Epithelial cell of esophagus (primary cell): ENCODE data around the gene GRPEL2.
"Not testable (repeated sequence)": the region's sequence is repeated elsewhere in the genome, so short reads cannot be mapped to it uniquely, and the experiment has no call there.

ENCODE experiments used
- DNase-seq: peaks from one replicate; pipeline ENCODE4 v3.0.0; 2010; ENCODE audit warnings: low read depth
- H3K4me3 ChIP-seq: 2 replicates; pipeline ENCODE4 v1.5.1; 2011; ENCODE audit warnings: mild to moderate bottlenecking, low read length, control low read depth
- CTCF ChIP-seq: IDR thresholded peaks from 2 replicates; pipeline ENCODE4 v1.5.1; 2011; ENCODE audit warnings: low read depth, mild to moderate bottlenecking, low read length, control low read depth, inconsistent platforms; ENCODE audit not compliant: insufficient read depth; ENCODE audit errors: missing control alignments

GRPEL2 gene

GRCh38 chr5:149386166-149386565, 40.9 kb downstream of the GRPEL2 start:
- no peak overlapping the region for H3K4me3 ChIP-seq
- no peak for TF ChIP-seq CTCF
- no peak for DNase-seq

- H3K4me3 ChIP-seq = no peak overlapping the region
- no peak for TF ChIP-seq CTCF
- DNase-seq = no peak
These were observed 41.9 kb downstream of the GRPEL2 start for GRCh38 chr5:149387081-149387631.

- DNase-seq = no peak
- TF ChIP-seq CTCF = no peak
- no peak overlapping the region for H3K4me3 ChIP-seq
These were observed 42.7 kb downstream of the GRPEL2 start for GRCh38 chr5:149387982-149388381.

- H3K4me3 ChIP-seq = no peak overlapping the region
- DNase-seq = no peak
- no peak for TF ChIP-seq CTCF
These were observed 43.3 kb downstream of the GRPEL2 start for GRCh38 chr5:149388498-149389190.

GRCh38 chr5:149389552-149390495, 44.5 kb downstream of the GRPEL2 start:
- no peak for DNase-seq
- TF ChIP-seq CTCF = no peak
- H3K4me3 ChIP-seq = no peak overlapping the region

- not testable (repeated sequence) for H3K4me3 ChIP-seq, DNase-seq
These were observed 45.8 kb downstream of the GRPEL2 start for GRCh38 chr5:149391076-149391475.

- no peak overlapping the region for H3K4me3 ChIP-seq
- TF ChIP-seq CTCF = no peak
- no peak for DNase-seq
These were observed 46.2 kb downstream of the GRPEL2 start for GRCh38 chr5:149391524-149391923.
